ENCODE data around the gene DUSP10. TPM values are rescaled to one million over a fixed set of nuclear protein-coding genes. Genes with fewer than 3 reads are reported as not detected.

Gene DUSP10
- total and polyA plus RNA-seq, 2 donors (not counting 1 experiment from before 2014, with no cell fraction given), result 19.4 to 71.7 TPM

- no peaks in the 10 kb centered on the region for H3K79me2 ChIP-seq (ENCODE audit: control insufficient read depth, insufficient read depth, low read length)
- no peak overlapping the region for H3K4me3 ChIP-seq (replicated peaks in 1 of 4; ENCODE audit: control extremely low read depth in 1 of 4, insufficient read depth in 1 of 4, low read depth in 3 of 4, low read length in 4 of 4)
- peaks cover 4% of the 10 kb centered on the region for H3K36me3 ChIP-seq (ENCODE audit: control insufficient read depth, insufficient read depth, low read length)
- TF ChIP-seq, protein P1, sequence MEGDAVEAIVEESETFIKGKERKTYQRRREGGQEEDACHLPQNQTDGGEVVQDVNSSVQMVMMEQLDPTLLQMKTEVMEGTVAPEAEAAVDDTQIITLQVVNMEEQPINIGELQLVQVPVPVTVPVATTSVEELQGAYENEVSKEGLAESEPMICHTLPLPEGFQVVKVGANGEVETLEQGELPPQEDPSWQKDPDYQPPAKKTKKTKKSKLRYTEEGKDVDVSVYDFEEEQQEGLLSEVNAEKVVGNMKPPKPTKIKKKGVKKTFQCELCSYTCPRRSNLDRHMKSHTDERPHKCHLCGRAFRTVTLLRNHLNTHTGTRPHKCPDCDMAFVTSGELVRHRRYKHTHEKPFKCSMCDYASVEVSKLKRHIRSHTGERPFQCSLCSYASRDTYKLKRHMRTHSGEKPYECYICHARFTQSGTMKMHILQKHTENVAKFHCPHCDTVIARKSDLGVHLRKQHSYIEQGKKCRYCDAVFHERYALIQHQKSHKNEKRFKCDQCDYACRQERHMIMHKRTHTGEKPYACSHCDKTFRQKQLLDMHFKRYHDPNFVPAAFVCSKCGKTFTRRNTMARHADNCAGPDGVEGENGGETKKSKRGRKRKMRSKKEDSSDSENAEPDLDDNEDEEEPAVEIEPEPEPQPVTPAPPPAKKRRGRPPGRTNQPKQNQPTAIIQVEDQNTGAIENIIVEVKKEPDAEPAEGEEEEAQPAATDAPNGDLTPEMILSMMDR (conservative IDR thresholded peaks at IDR 0.05 in 1 of 2, IDR thresholded peaks at IDR 0.05 in 1 of 2; ENCODE audit: low read depth in 1 of 2, low read length in 2 of 2), result no peak
- TF ChIP-seq EZH2 (IDR thresholded peaks at IDR 0.05; ENCODE audit: low read length, missing control alignments), result no peak
- H2AFZ ChIP-seq (ENCODE audit: low read length), result no peak overlapping the region
- H4K20me1 ChIP-seq (ENCODE audit: control insufficient read depth, extremely low read depth, insufficient read depth, low read length), result no peaks in the 10 kb centered on the region
- H3K4me1 ChIP-seq (ENCODE audit: control insufficient read depth, extremely low read depth, insufficient read depth, low read length), result peaks cover 2% of the 10 kb centered on the region
- H3K4me2 ChIP-seq (ENCODE audit: extremely low read depth, insufficient read depth, low read length), result no peak overlapping the region
- H3K9ac ChIP-seq (ENCODE audit: insufficient read depth, low read length), result no peak overlapping the region
- no peaks in the 10 kb centered on the region for H3K9me3 ChIP-seq (ENCODE audit: control insufficient read depth, insufficient read depth, low read depth, low read length)
- no peak overlapping the region for H3K27ac ChIP-seq (ENCODE audit: insufficient read depth, low read length)
- H3K27me3 ChIP-seq (ENCODE audit: control insufficient read depth, insufficient read depth, low read length), result no peaks in the 10 kb centered on the region
- DNase-seq (ENCODE audit: low read depth in 2 of 2), result no peak
These were observed 47.8 kb downstream of the DUSP10 start for GRCh38 chr1:221694109-221694508.

DNA sequence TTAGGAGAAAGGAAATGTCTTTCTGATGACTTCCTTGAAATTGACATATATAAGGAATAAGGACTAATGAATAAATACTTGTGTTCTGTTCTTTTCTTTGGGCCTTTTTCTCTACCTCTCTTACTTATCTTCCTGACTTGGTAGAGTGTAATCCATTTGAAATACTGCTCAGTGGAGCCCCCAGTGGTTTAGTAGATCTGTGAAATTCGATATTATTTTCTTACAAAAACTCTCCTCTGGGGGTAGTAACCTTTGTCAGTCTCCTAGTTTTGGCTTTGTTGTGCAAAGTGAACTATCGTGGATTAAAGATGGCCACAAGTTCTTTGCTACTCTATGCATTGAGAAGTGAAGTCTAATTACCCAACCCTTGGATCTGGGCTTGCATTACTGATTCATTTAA lies 48.8 kb downstream of the DUSP10 start:
- no peaks in the 10 kb centered on the region for H4K20me1 ChIP-seq (ENCODE audit: control insufficient read depth, extremely low read depth, insufficient read depth, low read length)
- H3K4me1 ChIP-seq (ENCODE audit: control insufficient read depth, extremely low read depth, insufficient read depth, low read length), result peaks cover 2% of the 10 kb centered on the region
- H3K9me3 ChIP-seq (ENCODE audit: control insufficient read depth, insufficient read depth, low read depth, low read length), result no peaks in the 10 kb centered on the region
- H3K36me3 ChIP-seq (ENCODE audit: control insufficient read depth, insufficient read depth, low read length), result peaks cover 1% of the 10 kb centered on the region
- no peak overlapping the region for H3K4me2 ChIP-seq (ENCODE audit: extremely low read depth, insufficient read depth, low read length)
- H3K4me3 ChIP-seq (replicated peaks in 1 of 4; ENCODE audit: control extremely low read depth in 1 of 4, insufficient read depth in 1 of 4, low read depth in 3 of 4, low read length in 4 of 4), result no peak overlapping the region
- H3K9ac ChIP-seq (ENCODE audit: insufficient read depth, low read length), result no peak overlapping the region
- H3K27ac ChIP-seq (ENCODE audit: insufficient read depth, low read length), result no peak overlapping the region
- H2AFZ ChIP-seq (ENCODE audit: low read length), result no peak overlapping the region
- no peaks in the 10 kb centered on the region for H3K79me2 ChIP-seq (ENCODE audit: control insufficient read depth, insufficient read depth, low read length)
- DNase-seq (ENCODE audit: low read depth in 2 of 2), result no peak
- no peak for TF ChIP-seq EZH2 (IDR thresholded peaks at IDR 0.05; ENCODE audit: low read length, missing control alignments)
- TF ChIP-seq, protein P1 (conservative IDR thresholded peaks at IDR 0.05 in 1 of 2, IDR thresholded peaks at IDR 0.05 in 1 of 2; ENCODE audit: low read depth in 1 of 2, low read length in 2 of 2), result no peak
- no peaks in the 10 kb centered on the region for H3K27me3 ChIP-seq (ENCODE audit: control insufficient read depth, insufficient read depth, low read length)

GRCh38 chr1:221692643-221693042 lies 49.2 kb downstream of the DUSP10 start:
- no peak for DNase-seq (ENCODE audit: low read depth in 2 of 2)
- H3K9me3 ChIP-seq (ENCODE audit: control insufficient read depth, insufficient read depth, low read depth, low read length), result no peaks in the 10 kb centered on the region
- peaks cover 2% of the 10 kb centered on the region for H3K4me1 ChIP-seq (ENCODE audit: control insufficient read depth, extremely low read depth, insufficient read depth, low read length)
- no peak overlapping the region for H3K4me2 ChIP-seq (ENCODE audit: extremely low read depth, insufficient read depth, low read length)
- no peaks in the 10 kb centered on the region for H4K20me1 ChIP-seq (ENCODE audit: control insufficient read depth, extremely low read depth, insufficient read depth, low read length)
- no peak for TF ChIP-seq EZH2 (IDR thresholded peaks at IDR 0.05; ENCODE audit: low read length, missing control alignments)
- TF ChIP-seq, protein P1 (conservative IDR thresholded peaks at IDR 0.05 in 1 of 2, IDR thresholded peaks at IDR 0.05 in 1 of 2; ENCODE audit: low read depth in 1 of 2, low read length in 2 of 2), result no peak
- no peak overlapping the region for H2AFZ ChIP-seq (ENCODE audit: low read length)
- H3K27me3 ChIP-seq (ENCODE audit: control insufficient read depth, insufficient read depth, low read length), result no peaks in the 10 kb centered on the region
- no peaks in the 10 kb centered on the region for H3K79me2 ChIP-seq (ENCODE audit: control insufficient read depth, insufficient read depth, low read length)
- H3K36me3 ChIP-seq (ENCODE audit: control insufficient read depth, insufficient read depth, low read length), result no peaks in the 10 kb centered on the region
- no peak overlapping the region for H3K4me3 ChIP-seq (replicated peaks in 1 of 4; ENCODE audit: control extremely low read depth in 1 of 4, insufficient read depth in 1 of 4, low read depth in 3 of 4, low read length in 4 of 4)
- H3K9ac ChIP-seq (ENCODE audit: insufficient read depth, low read length), result no peak overlapping the region
- H3K27ac ChIP-seq (ENCODE audit: insufficient read depth, low read length), result no peak overlapping the region
